Osteoblast (primary cell): ENCODE measurements around the gene TXNL4A. TPM values are rescaled to one million over a fixed set of nuclear protein-coding genes. Genes with fewer than 3 reads are reported as not detected.
A peak's percentile ranks its signal among the peaks of the same experiment; 100 is the strongest.

ENCODE experiments used
- DNase-seq: peaks from one replicate; pipeline ENCODE4 v3.0.0; 2011; ENCODE audit warnings: low spot score, mixed read lengths; ENCODE audit not compliant: insufficient read length; ENCODE audit errors: missing footprints
- H2AFZ ChIP-seq: 2 replicates; pipeline ENCODE4 v1.6.0; 2011; ENCODE audit warnings: mild to moderate bottlenecking, low read length
- H3K27ac ChIP-seq: 2 replicates; pipeline ENCODE4 v1.5.1; 2011; ENCODE audit warnings: mild to moderate bottlenecking, low read depth, low read length, moderate library complexity
- H3K27me3 ChIP-seq: 2 replicates; pipeline ENCODE4 v1.6.0; 2012; ENCODE audit warnings: mild to moderate bottlenecking, control low read depth, inconsistent platforms, low read length, moderate library complexity; ENCODE audit not compliant: insufficient read depth
- H3K36me3 ChIP-seq: 2 replicates; pipeline ENCODE4 v1.5.1; 2011; ENCODE audit warnings: mild to moderate bottlenecking, low read length, control low read depth, moderate library complexity; ENCODE audit not compliant: insufficient read depth
- H3K4me1 ChIP-seq: 2 replicates; pipeline ENCODE4 v1.5.1; 2011; ENCODE audit warnings: mild to moderate bottlenecking, low read length, control low read depth, moderate library complexity; ENCODE audit not compliant: insufficient read depth
- H3K4me2 ChIP-seq: 2 replicates; pipeline ENCODE4 v1.6.0; 2011; ENCODE audit warnings: mild to moderate bottlenecking, low read length; ENCODE audit not compliant: insufficient read depth
- H3K4me3 ChIP-seq: fragments of 200-600 bp; sonication (generic); 3 replicates; pipeline ENCODE4 v1.5.1; 2012; ENCODE audit warnings: mild to moderate bottlenecking, low read length, inconsistent platforms; ENCODE audit not compliant: insufficient read depth
- H3K79me2 ChIP-seq: 2 replicates; pipeline ENCODE4 v1.6.0; 2012; ENCODE audit warnings: mild to moderate bottlenecking, low read length, control low read depth, inconsistent platforms; ENCODE audit not compliant: insufficient read depth
- H3K9me3 ChIP-seq: 2 replicates; pipeline ENCODE4 v1.5.1; 2011; ENCODE audit warnings: low read depth, low read length, control low read depth
- H4K20me1 ChIP-seq: 2 replicates; pipeline ENCODE4 v1.6.0; 2012; ENCODE audit warnings: mild to moderate bottlenecking, low read length, control low read depth; ENCODE audit not compliant: insufficient read depth
- total RNA-seq: library from RNA; depleted of rRNA; stranded (reverse); fragments of >200 nt; gene quantifications from 2 replicates; pipeline ENCODE4 v1.2.3, GENCODE V29; 2012
- TF ChIP-seq, protein P1 (sequence below): IDR thresholded peaks from 2 replicates; pipeline ENCODE4 v1.5.1; 2011; ENCODE audit warnings: mild to moderate bottlenecking, low read depth, low read length, moderate library complexity; ENCODE audit errors: extremely low read depth

TXNL4A gene
- total RNA-seq, 1 donor: 54.6 TPM

DNA sequence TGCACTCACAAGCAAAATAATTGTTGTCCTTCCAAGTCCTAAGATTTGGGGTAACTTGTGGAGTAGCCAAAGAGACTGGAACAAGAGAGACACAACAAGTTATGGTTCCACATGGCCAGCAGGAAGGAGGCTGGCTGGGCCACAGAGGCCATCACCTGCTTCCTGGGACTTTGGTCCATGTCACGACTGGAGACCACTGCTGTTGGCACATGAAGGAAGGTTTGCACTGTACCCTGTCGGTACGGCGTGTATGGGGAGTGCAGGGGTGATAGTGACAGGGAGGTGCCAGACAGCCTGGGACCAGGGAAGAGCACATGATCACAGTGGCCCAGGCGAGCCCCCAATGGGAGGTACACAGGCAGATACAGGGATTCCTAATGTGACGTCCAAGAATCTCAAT lies 52.4 kb downstream of the TXNL4A start:
- Histone ChIP-seq H2AFZ (no peak overlapping the region), H3K4me1 (no peaks in the 10 kb centered on the region), H3K4me3 (no peak overlapping the region), H3K27ac (no peak overlapping the region), H3K27me3 (no peaks in the 10 kb centered on the region), H3K36me3 (peaks cover 22% of the 10 kb centered on the region), H3K9me3 (no peaks in the 10 kb centered on the region), H4K20me1 (peaks cover 27% of the 10 kb centered on the region), H3K79me2 (peaks cover 88% of the 10 kb centered on the region), H3K4me2 (no peak overlapping the region)
- no peak for DNase-seq
- TF ChIP-seq, protein P1, sequence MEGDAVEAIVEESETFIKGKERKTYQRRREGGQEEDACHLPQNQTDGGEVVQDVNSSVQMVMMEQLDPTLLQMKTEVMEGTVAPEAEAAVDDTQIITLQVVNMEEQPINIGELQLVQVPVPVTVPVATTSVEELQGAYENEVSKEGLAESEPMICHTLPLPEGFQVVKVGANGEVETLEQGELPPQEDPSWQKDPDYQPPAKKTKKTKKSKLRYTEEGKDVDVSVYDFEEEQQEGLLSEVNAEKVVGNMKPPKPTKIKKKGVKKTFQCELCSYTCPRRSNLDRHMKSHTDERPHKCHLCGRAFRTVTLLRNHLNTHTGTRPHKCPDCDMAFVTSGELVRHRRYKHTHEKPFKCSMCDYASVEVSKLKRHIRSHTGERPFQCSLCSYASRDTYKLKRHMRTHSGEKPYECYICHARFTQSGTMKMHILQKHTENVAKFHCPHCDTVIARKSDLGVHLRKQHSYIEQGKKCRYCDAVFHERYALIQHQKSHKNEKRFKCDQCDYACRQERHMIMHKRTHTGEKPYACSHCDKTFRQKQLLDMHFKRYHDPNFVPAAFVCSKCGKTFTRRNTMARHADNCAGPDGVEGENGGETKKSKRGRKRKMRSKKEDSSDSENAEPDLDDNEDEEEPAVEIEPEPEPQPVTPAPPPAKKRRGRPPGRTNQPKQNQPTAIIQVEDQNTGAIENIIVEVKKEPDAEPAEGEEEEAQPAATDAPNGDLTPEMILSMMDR: no peak

GRCh38 chr18:79935499-79935898 lies 52.9 kb downstream of the TXNL4A start:
- Histone ChIP-seq H3K4me3 (no peak overlapping the region), H3K9me3 (no peaks in the 10 kb centered on the region), H3K4me2 (no peak overlapping the region), H3K27ac (no peak overlapping the region), H3K79me2 (peaks cover 84% of the 10 kb centered on the region), H3K4me1 (no peaks in the 10 kb centered on the region), H4K20me1 (peaks cover 25% of the 10 kb centered on the region), H3K36me3 (peaks cover 22% of the 10 kb centered on the region), H3K27me3 (no peaks in the 10 kb centered on the region), H2AFZ (no peak overlapping the region)
- TF ChIP-seq, protein P1: no peak
- DNase-seq: no peak

DNA sequence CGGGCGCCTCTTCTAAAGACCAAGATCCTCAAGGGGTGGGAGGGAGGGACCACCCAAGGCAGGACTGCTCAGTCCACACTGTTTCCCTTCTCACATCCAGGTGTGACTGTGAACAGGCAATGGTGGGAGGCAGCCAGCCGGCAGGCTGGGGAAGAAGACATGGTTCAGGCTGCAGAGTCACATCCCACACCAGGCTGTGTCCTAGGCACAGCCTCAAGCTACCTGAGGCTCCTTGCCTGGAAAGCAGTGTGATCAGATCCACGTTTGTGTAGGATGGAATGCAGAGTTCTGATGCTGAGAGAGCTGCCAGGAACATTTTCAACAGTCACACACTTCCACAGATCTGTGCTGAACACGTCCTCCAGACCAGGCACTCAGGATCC lies 53.3 kb downstream of the TXNL4A start:
- Histone ChIP-seq H3K9me3 (peaks cover 2% of the 10 kb centered on the region), H2AFZ (no peak overlapping the region), H3K27me3 (no peaks in the 10 kb centered on the region), H3K27ac (no peak overlapping the region), H3K4me2 (no peak overlapping the region), H3K79me2 (peaks cover 80% of the 10 kb centered on the region), H3K4me3 (no peak overlapping the region), H3K36me3 (peaks cover 22% of the 10 kb centered on the region), H4K20me1 (peaks cover 27% of the 10 kb centered on the region), H3K4me1 (no peaks in the 10 kb centered on the region)
- peak; percentile 26 for DNase-seq
- TF ChIP-seq, protein P1: no peak

- peaks cover 79% of the 10 kb centered on the region for H3K79me2 ChIP-seq
- H3K36me3 ChIP-seq: peaks cover 27% of the 10 kb centered on the region
- no peak overlapping the region for H3K4me2 ChIP-seq
- TF ChIP-seq, protein P1: no peak
- peaks cover 27% of the 10 kb centered on the region for H4K20me1 ChIP-seq
- peaks cover 2% of the 10 kb centered on the region for H3K9me3 ChIP-seq
- H3K4me3 ChIP-seq: no peak overlapping the region
- H3K27ac ChIP-seq: no peak overlapping the region
- H3K4me1 ChIP-seq: no peaks in the 10 kb centered on the region
- DNase-seq: no peak
- no peak overlapping the region for H2AFZ ChIP-seq
- no peaks in the 10 kb centered on the region for H3K27me3 ChIP-seq
These were observed 53.9 kb downstream of the TXNL4A start for GRCh38 chr18:79934311-79935097.
